ENCODE measurements around the gene LSAMP. TPM values are rescaled to one million over a fixed set of nuclear protein-coding genes. Genes with fewer than 3 reads are reported as not detected.

Gene LSAMP
- total RNA-seq, 1 experiment from 2014 or later: 3.1 TPM

GRCh38 chr3:115982629-115983028, 462.7 kb downstream of the LSAMP start:
- POLR2A ChIA-PET: interaction anchor here (0.6 kb wide), 1 partner anchor 190 kb away, joined by 12 read pairs; no protein-coding TSS in a partner anchor
- Histone ChIP-seq H3K27ac (ENCODE audit: low read length) (no peak overlapping the region), H3K9me3 (ENCODE audit: control insufficient read depth, insufficient read depth, low read depth, low read length) (no peaks in the 10 kb centered on the region; the same call in 1 of the 2 replicates), H3K4me3 (ENCODE audit: low read depth in 2 of 2, low read length in 2 of 2) (no peak overlapping the region), H3K4me1 (ENCODE audit: control insufficient read depth, insufficient read depth, low read length) (no peaks in the 10 kb centered on the region), H3K36me3 (ENCODE audit: control insufficient read depth, insufficient read depth, low read length) (no peaks in the 10 kb centered on the region), H3K27me3 (ENCODE audit: control insufficient read depth, insufficient read depth, low read length) (no peaks in the 10 kb centered on the region)
- BruUV-seq (replicated peaks): no TSS peak
- no peak for ATAC-seq
- intact Hi-C loops (cut with micrococcal nuclease; ENCODE audit: unreplicated experiment): no loop called here
- no peak for DNase-seq (ENCODE audit: low read depth, low spot score)
- TF ChIP-seq, protein P1, sequence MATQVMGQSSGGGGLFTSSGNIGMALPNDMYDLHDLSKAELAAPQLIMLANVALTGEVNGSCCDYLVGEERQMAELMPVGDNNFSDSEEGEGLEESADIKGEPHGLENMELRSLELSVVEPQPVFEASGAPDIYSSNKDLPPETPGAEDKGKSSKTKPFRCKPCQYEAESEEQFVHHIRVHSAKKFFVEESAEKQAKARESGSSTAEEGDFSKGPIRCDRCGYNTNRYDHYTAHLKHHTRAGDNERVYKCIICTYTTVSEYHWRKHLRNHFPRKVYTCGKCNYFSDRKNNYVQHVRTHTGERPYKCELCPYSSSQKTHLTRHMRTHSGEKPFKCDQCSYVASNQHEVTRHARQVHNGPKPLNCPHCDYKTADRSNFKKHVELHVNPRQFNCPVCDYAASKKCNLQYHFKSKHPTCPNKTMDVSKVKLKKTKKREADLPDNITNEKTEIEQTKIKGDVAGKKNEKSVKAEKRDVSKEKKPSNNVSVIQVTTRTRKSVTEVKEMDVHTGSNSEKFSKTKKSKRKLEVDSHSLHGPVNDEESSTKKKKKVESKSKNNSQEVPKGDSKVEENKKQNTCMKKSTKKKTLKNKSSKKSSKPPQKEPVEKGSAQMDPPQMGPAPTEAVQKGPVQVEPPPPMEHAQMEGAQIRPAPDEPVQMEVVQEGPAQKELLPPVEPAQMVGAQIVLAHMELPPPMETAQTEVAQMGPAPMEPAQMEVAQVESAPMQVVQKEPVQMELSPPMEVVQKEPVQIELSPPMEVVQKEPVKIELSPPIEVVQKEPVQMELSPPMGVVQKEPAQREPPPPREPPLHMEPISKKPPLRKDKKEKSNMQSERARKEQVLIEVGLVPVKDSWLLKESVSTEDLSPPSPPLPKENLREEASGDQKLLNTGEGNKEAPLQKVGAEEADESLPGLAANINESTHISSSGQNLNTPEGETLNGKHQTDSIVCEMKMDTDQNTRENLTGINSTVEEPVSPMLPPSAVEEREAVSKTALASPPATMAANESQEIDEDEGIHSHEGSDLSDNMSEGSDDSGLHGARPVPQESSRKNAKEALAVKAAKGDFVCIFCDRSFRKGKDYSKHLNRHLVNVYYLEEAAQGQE (IDR thresholded peaks at IDR 0.05; ENCODE audit: insufficient read depth in 1 of 2, low read depth in 2 of 2, low read length in 1 of 2): no peak
- TF ChIP-seq TCF7L2 (IDR thresholded peaks at IDR 0.05; ENCODE audit: low read depth, low read length) (no peak), POLR2AphosphoS5 (IDR thresholded peaks at IDR 0.05; ENCODE audit: low read depth, low read length) (no peak), SIN3A (IDR thresholded peaks at IDR 0.05; ENCODE audit: borderline replicate concordance, insufficient read depth, low read depth, low read length) (no peak)
- TF ChIP-seq, protein P2, sequence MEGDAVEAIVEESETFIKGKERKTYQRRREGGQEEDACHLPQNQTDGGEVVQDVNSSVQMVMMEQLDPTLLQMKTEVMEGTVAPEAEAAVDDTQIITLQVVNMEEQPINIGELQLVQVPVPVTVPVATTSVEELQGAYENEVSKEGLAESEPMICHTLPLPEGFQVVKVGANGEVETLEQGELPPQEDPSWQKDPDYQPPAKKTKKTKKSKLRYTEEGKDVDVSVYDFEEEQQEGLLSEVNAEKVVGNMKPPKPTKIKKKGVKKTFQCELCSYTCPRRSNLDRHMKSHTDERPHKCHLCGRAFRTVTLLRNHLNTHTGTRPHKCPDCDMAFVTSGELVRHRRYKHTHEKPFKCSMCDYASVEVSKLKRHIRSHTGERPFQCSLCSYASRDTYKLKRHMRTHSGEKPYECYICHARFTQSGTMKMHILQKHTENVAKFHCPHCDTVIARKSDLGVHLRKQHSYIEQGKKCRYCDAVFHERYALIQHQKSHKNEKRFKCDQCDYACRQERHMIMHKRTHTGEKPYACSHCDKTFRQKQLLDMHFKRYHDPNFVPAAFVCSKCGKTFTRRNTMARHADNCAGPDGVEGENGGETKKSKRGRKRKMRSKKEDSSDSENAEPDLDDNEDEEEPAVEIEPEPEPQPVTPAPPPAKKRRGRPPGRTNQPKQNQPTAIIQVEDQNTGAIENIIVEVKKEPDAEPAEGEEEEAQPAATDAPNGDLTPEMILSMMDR (IDR thresholded peaks at IDR 0.05): no peak
- in situ Hi-C loops (cut with HindIII; ENCODE audit: low pct_unique_long_range_greater_than_20kb, low sequenced_read_pairs): no loop called here
- CTCF ChIA-PET: no interaction called here

GRCh38 chr3:115982108-115982507, 463.2 kb downstream of the LSAMP start:
- H3K36me3 ChIP-seq (ENCODE audit: control insufficient read depth, insufficient read depth, low read length): no peaks in the 10 kb centered on the region
- POLR2A ChIA-PET: no interaction called here
- no peaks in the 10 kb centered on the region for H3K4me1 ChIP-seq (ENCODE audit: control insufficient read depth, insufficient read depth, low read length)
- CTCF ChIA-PET: no interaction called here
- DNase-seq (ENCODE audit: low read depth, low spot score): no peak
- H3K27me3 ChIP-seq (ENCODE audit: control insufficient read depth, insufficient read depth, low read length): no peaks in the 10 kb centered on the region
- H3K9me3 ChIP-seq (ENCODE audit: control insufficient read depth, insufficient read depth, low read depth, low read length): no peaks in the 10 kb centered on the region; the same call in 1 of the 2 replicates
- no peak for ATAC-seq
- no peak for TF ChIP-seq POLR2AphosphoS5 (IDR thresholded peaks at IDR 0.05; ENCODE audit: low read depth, low read length)
- TF ChIP-seq, protein P1 (IDR thresholded peaks at IDR 0.05; ENCODE audit: insufficient read depth in 1 of 2, low read depth in 2 of 2, low read length in 1 of 2): no peak
- TF ChIP-seq, protein P2 (IDR thresholded peaks at IDR 0.05): no peak
- TF ChIP-seq TCF7L2 (IDR thresholded peaks at IDR 0.05; ENCODE audit: low read depth, low read length): no peak
- TF ChIP-seq SIN3A (IDR thresholded peaks at IDR 0.05; ENCODE audit: borderline replicate concordance, insufficient read depth, low read depth, low read length): no peak
- intact Hi-C loops (cut with micrococcal nuclease; ENCODE audit: unreplicated experiment) (no loop called here), in situ Hi-C loops (cut with HindIII; ENCODE audit: low pct_unique_long_range_greater_than_20kb, low sequenced_read_pairs) (no loop called here)
- no peak overlapping the region for H3K4me3 ChIP-seq (ENCODE audit: low read depth in 2 of 2, low read length in 2 of 2)
- BruUV-seq (replicated peaks): no TSS peak
- no peak overlapping the region for H3K27ac ChIP-seq (ENCODE audit: low read length)
